ENCODE results near the gene PIM3.

Gene PIM3

DNA sequence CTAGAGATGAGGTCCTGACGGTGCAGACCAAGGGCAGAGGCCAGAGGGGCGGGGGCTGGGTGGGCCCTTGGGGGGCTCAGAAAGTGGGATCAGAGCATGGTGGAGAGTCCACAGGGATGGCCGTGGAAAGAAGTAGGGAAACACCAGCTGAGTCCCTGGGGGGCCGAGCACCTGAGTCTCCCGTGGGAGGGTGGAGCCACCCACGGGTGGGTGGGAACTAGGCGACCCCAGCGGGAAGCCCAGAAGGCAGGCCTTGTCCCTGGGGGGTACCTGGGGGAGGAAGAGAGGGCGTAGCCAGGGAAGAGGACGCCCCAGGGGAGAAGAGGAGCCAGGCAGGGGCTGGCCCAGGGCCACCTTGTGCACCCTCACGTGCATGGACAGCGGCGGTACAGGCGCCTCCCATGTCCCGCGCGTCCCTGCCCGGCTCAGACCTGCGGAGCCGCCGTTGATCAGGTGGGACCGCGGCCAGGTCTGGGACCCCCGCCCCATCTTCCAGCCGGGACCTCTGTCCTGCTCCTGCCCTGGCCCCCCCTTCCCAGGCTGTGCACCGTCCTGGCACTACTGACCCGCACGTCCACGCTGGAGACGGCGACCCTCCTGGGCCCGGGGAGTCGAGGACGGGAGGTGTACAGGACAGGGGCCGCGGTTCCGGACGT is 31.9 kb upstream of the PIM3 start:
- DNase-seq, result no peak

DNA sequence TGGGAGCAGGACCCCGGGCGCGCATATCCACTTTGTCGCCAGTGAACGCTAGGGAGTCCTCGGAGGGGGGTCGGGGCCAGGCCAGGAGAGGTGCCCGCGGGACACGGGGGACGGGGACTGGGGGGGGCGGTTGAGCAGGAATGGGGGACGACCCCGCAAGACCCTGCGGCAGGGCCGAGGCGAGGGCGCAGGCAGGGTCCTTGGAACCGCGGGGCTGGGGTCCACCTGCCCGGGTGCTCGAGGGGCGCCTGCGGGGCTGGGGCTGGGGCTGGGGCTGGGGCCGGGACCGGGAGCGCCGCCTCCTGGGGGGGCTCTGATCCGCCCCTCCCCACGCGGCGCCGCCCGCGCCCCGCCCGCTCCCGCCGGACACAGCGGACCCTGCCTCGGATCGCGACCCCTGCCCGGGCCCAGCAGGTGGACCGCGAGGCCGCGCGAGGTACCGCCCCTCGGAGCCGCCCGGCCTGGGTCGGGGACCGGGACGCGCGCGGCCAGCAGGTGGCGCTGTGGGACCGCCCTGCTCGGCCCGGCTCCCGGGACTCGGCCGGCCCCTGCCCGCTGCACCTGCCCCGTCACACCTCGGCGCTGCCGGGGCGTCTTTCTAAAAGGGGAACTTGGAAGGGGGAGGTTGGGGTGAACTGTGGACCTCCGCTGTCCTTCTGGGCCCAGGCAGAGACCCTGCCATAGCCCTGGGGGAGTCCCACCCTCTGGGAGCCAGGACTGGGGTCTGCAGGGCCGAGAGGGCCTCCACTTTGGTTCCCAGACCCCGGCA is 31.2 kb upstream of the PIM3 start:
- DNase-seq, result no peak

DNA sequence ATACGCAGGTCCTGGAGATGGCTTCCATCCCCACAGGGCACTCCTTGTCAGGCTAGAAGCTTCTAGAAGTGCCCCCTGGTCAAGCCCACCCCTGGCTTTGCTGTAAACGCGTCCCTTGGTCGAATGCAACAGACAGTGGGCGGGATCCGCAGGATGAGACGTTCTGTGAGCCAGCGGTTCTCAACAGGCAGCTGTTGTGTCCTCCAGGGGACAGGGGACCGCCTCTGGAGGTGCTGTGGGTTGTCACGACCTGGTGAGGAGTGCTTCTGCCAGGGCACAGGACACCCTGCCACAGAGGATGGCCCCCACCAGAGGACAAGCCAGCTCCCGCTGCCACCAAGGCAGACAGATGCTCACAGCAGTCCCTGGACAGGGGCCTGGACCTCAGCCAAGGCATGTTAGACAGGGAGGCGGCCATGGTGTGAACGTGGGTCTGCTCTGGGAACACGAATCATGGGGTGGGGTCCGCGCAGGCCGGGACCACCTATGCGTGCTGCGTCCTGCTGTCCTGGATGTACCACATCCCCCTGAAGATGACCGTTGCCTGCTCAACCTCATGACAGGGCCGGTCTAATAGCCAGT is 30.5 kb upstream of the PIM3 start:
- no peak for DNase-seq

DNA sequence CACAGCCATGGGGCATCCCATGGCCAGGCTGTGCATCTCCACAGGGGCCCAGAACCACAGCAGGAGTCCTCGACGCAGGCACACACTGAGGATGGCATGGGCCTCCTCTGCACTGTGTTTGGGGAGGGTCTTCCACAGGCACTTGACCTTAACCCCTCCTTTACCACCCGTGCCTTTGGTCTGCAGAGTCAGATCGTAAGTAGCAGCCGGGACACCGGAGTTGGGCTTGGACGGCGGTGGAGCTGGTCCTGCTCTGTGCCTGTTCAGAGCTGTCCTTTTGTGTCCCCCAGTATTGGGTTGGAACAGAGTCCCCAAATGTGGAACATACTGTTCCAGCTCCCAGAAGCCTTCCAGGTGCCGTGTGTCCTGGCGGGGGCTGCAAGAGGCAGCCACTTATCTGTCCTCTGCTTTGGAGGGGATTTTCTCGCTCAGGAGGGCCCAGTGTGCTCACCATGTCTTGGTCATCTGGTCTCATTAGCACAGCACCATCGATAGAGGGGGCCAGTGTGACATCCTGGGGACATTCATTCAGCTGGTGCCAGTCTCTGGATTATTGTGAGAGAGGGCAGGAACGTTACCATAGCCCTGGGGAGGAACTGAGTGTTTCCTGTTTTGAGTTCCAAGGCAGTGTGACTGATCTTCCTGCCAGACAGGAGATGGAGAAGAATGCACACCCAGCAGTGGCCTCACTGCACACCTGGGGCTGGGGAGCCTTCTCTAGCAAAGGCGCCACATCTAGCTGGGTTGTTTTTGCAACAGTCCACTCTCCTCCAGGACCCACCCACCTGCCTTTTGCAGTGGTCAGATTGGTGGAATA is 29.8 kb upstream of the PIM3 start:
- no peak for DNase-seq

DNA sequence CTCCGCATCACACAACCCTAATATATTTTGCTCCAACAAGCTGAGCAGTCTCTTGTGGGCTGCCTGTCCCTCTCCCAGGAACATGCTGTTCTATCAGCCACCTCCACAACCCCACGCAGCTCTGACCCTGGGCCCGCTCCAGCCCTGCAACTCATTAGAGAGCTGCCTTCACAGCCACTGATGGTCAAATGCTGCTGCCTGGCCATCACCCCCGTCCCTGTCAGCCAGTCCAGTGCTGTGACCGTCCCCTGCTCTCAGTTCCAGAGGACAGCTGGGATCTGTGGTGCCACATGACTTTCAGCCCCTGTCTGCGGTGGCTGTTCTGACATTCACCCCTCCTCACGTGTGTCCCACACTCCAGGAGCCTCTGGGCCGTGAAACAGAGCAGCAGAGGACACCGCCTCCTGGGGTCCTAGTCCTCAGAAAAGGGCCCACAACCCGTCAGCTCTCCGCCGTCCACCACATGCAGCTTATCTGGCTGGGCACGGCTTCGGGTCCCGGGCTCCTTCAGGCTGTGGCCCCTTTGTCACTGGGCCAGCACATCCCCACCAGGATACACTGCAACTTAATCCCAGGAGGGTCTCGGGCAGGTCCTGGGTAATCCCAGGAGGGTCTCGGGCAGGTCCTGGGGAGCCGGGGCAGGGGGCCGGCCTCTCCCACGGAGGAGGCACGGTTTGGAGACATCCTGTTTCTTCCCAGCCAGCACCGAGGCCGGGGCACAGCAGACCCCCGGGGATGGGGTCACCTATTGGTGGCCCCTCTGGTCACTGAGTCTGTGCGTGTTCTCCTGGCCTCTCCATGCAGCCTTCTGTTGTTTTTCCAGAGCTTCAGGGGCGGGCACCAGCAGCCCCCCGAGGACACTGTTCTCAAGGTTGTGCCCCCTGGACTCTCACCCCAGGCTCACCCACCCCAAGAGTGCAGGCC is 27.1 kb upstream of the PIM3 start:
- no peak for DNase-seq

DNA sequence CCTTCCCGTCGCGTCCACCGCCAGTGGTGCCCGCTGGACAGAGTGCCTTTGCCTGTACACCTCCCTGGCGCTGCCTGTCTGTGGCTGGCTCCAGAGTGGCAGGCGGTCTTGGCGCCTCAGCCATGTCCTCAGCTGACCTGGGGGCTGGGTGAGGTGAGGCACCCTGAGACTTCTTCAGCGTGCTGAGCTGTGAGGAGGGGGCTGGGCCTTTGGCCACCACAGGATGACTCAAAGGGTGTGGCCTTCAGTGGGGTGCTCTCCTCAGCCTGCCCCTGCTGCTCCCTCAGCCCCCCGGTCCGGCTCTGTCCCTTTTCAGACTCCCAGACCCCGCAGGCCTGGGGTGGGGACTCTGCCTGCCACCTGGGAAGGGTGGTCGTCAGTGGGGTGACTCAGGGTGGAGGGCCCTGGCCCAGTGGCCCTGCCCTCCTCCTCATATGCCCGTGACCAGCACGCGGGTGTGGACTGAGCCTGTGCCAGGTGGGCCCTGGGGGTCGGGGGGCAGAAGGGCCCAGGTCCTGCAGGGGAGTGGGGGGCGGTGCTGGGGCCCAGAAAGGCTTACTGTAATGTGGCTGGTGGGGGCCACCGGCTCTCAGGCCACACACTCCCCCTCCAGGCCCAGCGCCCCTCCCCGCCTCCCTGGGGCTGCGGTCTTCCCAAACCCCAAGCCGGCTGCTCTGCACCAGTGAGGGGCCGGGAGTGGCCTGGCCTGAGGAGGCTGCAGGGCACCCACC is 26.2 kb upstream of the PIM3 start:
- DNase-seq, result no peak

DNA sequence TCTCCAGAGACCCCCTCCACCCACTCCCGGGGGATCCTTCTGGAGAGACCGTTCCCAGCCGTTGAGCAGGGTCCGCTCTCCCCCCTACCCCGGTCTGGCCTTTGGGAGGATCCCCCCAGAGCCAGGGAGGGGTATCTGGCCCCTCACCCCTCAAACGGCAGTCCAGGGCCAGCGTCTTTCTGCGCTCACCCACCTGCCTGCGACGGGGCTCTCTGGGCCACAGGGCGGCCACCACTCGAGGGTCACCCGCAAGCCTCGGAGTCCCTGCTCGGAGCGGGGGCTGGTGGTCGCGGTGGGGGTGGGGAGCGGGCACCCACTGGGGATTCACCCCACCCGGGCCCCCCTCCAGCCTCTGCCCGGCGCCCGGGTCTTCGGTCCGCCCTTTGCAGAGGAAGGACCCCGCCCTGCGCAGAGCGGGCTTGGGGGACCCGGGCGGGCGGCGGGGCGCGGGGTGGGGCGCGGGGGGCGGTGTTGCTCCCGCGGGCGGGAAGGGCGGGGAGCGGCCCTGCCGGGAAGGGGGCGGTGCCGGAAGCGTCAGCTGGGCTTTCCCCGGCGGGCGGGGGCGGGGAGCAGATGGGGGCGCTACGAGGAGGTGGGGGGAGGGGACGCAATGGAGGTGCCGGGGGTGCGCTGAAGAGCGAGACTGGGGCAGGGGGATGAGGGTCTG is 25.5 kb upstream of the PIM3 start:
- DNase-seq, result peak; percentile 81

DNA sequence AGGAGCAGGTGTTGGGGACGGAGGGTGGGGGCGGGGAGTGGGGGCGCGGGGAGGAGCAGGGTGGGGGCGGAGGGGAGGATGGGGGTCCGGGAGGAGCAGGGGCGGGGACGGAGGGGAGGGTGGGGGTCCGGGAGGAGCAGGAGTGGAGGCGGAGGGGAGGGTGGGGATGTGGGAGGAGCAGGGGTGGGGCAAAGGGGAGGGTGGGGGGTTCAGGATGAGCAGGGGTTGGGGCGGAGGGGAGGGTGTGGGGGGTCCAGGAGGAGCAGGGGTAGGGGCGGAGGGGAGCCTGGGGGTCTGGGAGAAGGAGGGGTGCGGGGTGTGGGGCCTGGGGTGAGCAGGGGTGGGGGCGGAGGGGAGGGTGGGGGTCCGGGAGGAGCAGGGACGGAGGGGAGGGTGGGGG is 25.0 kb upstream of the PIM3 start:
- no peak for DNase-seq

DNA sequence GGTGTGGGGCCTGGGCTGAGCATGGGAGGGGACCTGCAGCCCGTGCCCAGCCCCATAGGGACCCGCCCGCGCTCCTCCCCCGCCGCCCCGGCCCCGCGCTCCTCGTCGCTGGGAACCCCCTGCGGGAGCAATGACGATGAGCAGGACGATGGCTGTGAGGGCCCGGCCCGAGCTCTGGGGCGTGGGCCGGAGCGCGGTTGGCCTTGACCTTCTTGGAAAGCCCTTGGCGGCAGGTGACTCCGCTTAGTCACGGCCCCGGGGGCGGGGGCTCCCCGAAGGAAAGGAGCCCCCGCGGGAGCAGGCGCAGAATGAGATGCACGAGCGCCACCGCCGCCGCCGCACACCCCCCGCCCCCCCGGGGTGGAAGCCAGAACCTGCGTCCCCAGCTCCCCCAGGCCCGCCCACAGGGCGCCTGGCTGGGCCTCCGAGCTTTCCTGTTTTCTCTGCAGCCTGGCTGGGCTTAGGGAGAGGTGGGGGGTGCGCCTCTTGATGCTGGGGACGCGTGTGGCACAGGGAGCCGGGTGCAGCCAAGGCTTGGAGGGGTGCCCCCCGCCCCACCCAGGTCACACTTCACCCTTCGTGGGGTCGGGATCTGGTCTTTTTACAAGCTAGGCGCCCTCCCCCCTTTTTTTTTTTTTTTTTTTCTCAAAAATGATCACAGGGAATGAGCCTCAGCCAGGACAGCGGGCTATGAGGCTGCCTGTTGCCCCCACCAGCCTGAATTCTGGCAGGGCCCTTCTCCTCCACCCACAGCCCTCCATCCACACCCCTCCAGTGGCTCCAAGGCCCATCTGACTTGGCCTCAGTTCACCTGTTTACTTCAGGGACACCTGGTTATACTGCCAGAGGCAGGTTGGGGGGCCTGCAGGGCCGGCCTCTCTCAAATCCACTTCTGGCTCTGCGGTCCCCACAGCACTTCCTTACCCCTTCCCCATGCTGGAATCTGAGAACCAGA is 24.3 kb upstream of the PIM3 start:
- DNase-seq, result peak; percentile 79

DNA sequence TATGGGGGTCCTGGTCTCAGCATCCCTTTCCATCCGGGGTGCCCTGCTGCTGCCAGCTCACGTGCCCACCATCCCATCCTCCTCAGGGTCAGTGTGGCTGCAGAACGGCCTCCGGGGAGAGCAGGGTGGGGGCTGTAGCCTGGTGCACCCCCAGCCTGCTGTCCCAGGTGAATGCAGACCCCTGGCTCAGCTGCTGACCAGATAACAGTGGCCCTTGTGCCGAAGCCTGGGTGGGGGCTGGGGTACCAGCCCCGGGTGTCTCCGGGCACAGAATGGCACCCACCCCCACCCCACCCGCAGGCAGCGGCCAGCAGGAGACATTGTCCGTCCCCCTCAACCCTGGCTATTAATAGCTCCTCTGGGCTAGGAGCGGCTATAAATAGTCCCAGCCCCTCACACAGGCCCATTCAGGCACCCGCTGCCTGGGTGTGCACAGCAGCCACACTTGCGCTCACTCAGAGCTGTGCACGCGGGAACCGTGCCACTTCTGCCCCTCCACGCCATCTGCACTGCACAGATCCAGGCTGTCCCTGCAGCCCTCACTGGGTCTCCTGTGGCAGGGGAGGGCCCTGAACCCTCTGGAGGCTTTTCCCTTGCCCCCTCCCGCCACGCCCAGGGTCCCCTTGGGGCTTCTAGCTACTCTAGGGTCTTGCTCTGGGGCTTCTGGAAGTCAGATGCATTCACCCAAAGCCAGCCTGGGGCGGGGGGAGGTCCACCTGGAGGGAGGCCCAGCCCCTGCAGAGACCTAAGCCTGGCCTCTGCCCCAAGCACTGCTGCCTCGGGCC is 23.4 kb upstream of the PIM3 start:
- no peak for DNase-seq

DNA sequence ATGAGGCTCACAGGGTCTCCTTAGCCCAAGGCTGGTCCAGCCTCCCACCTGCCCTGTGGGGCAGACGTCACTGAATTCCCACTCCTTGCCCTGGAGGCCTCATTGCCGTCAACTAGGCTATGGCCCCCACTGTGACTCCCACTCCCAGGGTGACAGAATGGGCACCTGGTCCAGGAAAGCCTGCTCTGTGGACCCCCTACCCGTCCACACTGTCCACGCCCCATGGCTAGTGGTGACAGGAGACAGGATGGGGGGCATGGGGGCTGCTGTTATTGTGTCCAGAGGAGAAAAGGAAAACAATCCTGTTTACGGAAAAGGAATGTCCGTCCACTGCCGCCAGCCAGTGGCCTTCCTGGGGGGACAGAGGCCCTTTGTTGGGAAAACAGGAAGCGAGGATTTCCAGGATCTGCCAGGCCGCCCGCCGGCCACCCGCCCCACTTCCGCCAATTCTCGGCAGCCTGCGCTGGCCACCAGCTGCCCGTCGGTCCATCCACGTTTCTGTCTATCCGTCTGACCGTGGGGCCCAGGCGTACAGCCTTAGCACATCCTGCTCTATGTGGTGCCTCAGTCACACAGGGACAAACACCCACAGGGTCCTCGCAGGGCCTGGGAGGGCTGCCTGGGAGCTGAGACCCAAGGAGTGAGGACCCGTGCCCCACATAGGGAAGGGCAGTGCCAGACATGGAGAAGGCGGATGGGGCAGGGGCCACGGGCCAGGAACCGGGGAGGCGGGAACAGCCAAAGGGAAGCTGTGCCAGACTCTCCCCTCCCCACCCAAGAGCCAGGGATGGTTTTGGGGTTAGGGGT is 22.6 kb upstream of the PIM3 start:
- no peak for DNase-seq

DNA sequence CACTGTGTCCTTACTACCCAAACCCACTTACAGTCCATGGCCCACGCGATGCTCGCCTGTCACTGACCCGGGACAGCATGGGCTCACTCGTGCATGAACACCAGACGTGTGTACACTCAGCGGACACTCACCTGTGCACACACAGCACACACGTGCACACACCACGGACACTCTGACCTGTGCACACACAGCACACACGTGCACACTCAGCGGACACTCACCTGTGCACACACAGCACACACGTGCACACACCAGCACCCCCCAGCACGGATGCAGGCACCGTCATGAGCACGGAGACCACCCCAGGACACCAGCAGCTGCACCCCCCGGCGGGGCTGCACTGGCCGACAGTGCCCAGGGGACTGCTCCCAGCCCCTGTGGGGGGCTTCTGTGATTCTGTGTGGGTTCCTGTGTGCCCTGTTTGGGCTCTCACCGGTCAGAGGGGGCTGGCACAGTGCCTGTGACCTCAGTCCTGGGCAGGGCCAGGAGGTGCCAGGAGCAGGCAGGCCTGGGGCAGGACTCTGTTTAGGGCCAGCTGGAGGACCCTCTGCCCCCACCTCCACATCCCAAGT is 21.9 kb upstream of the PIM3 start:
- DNase-seq, result no peak

DNA sequence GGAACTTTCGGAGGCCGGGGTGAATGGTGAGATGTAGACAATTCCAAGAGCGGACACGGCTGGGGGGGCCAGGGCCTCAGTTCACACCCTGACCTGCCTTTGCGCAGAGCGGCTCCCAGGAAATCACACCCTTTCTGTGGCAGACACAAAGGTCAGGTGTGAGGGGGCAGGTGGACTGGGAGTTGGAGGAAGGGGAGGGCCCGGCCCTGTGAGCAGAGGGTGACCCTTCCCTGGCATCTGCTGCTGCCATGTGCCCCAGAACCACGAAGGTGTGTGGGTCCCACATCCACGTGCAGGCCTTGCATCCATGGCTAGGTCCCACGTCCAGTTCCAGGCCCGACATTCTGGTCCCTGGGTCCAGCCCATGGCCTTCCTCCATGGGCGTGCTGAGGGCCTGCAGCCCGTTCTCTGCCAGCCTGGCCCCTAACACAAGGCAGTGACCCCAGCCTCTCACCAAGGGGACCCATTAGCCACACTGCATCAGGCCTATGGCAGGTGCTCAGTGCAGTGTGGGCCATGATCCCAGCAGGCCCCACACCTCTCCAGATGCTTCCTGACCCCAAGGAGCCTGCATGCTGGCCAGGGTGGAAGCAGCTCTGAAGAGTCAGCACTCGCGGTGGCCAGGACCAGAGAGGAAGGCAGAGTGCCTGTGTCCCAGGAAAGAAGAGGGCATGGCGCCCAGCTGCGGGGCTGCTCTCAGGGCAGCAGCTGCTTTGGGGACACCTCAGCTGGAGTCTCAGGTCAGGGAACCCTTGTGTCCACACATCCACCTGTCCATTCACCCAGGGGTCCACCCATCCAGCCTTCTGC is 18.9 kb upstream of the PIM3 start:
- DNase-seq, result no peak

DNA sequence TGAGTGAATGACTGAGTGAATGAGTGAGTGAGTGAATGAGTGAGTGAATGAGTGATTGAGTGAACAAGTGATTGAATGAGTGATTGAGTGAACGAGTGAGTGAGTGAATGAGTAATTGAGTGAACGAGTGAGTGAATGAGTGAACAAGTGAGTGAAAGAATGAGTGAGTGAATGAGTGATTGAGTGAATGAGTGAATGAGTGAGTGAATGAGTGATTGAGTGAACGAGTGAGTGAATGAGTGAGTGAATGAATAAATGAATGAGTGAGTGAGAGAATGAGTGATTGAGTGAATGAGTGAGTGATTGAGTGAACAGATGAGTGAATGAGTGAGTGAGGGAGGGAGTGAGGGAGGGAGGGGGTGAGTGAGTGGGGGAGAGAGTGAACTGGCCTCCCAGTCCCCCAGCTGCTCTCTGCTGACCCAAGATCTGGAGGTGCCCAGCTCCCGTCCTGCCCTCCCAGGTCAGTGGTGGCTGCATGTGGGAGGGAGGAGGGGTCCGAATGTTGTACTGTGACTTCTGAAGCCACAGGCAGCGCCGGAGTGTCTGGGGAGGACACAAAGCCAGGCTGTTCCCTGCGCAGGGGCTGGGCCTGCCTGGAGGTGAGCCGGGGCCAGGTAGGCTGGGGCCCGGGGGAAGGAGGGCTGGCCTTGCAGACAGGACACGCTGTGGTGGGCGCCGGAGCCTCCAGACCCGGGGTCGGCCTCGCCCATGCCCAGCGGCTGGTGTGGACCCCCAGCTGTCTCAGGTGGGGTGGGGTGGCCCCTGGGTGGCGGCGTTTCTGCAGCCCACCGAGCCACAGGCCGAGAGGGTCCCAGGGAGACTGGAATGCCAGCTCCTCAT is 17.8 kb upstream of the PIM3 start:
- no peak for DNase-seq

DNA sequence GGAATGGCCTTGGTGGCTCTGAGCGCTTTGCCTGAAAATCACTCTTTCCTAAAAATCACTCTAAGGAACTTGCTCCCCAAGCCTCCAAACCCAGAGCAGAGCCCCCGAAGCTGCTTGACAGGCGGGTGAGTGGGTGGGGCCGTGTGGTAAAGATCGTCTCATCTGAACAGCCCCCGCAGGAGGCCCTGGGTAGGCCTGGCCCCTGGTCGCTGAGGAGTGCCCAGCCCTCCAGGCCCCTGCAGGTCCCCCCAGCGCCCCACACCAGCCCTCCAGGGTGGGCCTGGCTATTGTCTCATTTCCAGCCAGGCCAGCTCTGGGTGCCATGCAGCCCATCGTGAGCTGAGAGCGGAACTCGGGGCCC is 17.2 kb upstream of the PIM3 start:
- DNase-seq, result no peak

All from right forelimb (tissue), 1 donor.